ENCODE results near the gene GSTCD. TPM values are rescaled to one million over a fixed set of nuclear protein-coding genes. Genes with fewer than 3 reads are reported as not detected.
"Not testable (repeated sequence)": the region's sequence is repeated elsewhere in the genome, so short reads cannot be mapped to it uniquely, and the experiment has no call there.

GSTCD gene
- total RNA-seq, 3 donors from 2014 or later: 6.7 to 11.6 (median 10.1) TPM

- Histone ChIP-seq H3K4me3 (no peak overlapping the region), H3K36me3 (ENCODE audit: low read depth) (no peaks in the 10 kb centered on the region), H3K4me1 (ENCODE audit: low read depth) (no peaks in the 10 kb centered on the region), H3K9me3 (no peaks in the 10 kb centered on the region)
- DNase-seq (no peak), ATAC-seq (no peak)
- intact Hi-C loops (cut with DNase I, micrococcal nuclease): no loop called here
- no peak for TF ChIP-seq CTCF (IDR thresholded peaks at IDR 0.05)
Observed at GRCh38 chr4:105715692-105716278, 7.2 kb downstream of the GSTCD start.

- Histone ChIP-seq H3K36me3 (ENCODE audit: low read depth) (no peaks in the 10 kb centered on the region), H3K4me3 (no peak overlapping the region), H3K9me3 (no peaks in the 10 kb centered on the region), H3K4me1 (ENCODE audit: low read depth) (no peaks in the 10 kb centered on the region)
- DNase-seq (no peak), ATAC-seq (no peak)
- TF ChIP-seq CTCF (IDR thresholded peaks at IDR 0.05): no peak
- intact Hi-C loops (cut with DNase I, micrococcal nuclease): no loop called here
Observed at GRCh38 chr4:105719204-105719603, 10.6 kb downstream of the GSTCD start.

DNA sequence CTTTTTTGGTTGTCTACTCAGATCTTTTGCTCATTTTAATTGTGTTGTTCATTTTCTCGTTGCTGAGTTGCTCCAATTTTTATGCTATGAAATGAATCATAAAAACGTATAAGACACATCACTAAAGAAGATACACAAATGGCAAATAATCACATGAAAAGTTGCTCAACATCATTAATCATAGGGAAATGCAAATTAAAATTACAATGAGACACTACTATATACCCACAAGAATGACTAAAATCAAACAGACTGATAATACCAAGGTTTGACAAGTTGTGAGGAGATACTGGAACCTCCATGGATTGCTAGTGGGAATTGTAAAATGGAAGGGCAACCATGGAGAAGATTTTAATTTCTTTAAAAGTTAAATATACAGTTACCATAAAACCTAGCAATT, 17.0 kb downstream of the GSTCD start:
- Histone ChIP-seq H3K9me3 (peaks cover 4% of the 10 kb centered on the region), H3K36me3 (ENCODE audit: low read depth) (no peaks in the 10 kb centered on the region), H3K4me3 (no peak overlapping the region), H3K4me1 (ENCODE audit: low read depth) (no peaks in the 10 kb centered on the region)
- intact Hi-C loops (cut with DNase I, micrococcal nuclease): no loop called here
- no peak for TF ChIP-seq CTCF (IDR thresholded peaks at IDR 0.05)
- DNase-seq (no peak), ATAC-seq (no peak)

GRCh38 chr4:105729895-105730294, 21.3 kb downstream of the GSTCD start:
- DNase-seq; intact Hi-C loops (cut with DNase I, micrococcal nuclease); H3K4me1 ChIP-seq (ENCODE audit: low read depth); ATAC-seq; H3K36me3 ChIP-seq (ENCODE audit: low read depth); H3K4me3 ChIP-seq: not testable (repeated sequence)
- peaks cover 10% of the 10 kb centered on the region for H3K9me3 ChIP-seq

GRCh38 chr4:105735217-105735616, 26.6 kb downstream of the GSTCD start:
- intact Hi-C loops (cut with DNase I, micrococcal nuclease); H3K4me3 ChIP-seq; ATAC-seq; H3K4me1 ChIP-seq (ENCODE audit: low read depth); H3K36me3 ChIP-seq (ENCODE audit: low read depth): not testable (repeated sequence)
- H3K9me3 ChIP-seq: peaks cover 22% of the 10 kb centered on the region
- DNase-seq: peak in 1 of 3 donors; percentile 22

GRCh38 chr4:105741548-105741947, 33.0 kb downstream of the GSTCD start:
- no peak for TF ChIP-seq CTCF (IDR thresholded peaks at IDR 0.05)
- Histone ChIP-seq H3K4me3 (no peak overlapping the region), H3K9me3 (peaks cover 10% of the 10 kb centered on the region), H3K4me1 (ENCODE audit: low read depth) (no peaks in the 10 kb centered on the region), H3K36me3 (ENCODE audit: low read depth) (no peaks in the 10 kb centered on the region)
- ATAC-seq (no peak), DNase-seq (no peak)
- intact Hi-C loops (cut with DNase I, micrococcal nuclease): no loop called here

- Histone ChIP-seq H3K9me3 (no peaks in the 10 kb centered on the region), H3K4me1 (ENCODE audit: low read depth) (no peaks in the 10 kb centered on the region), H3K36me3 (ENCODE audit: low read depth) (no peaks in the 10 kb centered on the region), H3K4me3 (no peak overlapping the region)
- ATAC-seq (no peak), DNase-seq (no peak)
- intact Hi-C loops (cut with DNase I, micrococcal nuclease): no loop called here
- TF ChIP-seq CTCF (IDR thresholded peaks at IDR 0.05): no peak
Observed at GRCh38 chr4:105748222-105748621, 39.6 kb downstream of the GSTCD start.

Measured in mucosa of descending colon (tissue), 3 donors.